ENCODE measurements around the gene MCM3AP.

Gene MCM3AP

GRCh38 chr21:46212721-46213484 lies 72.5 kb downstream of the MCM3AP start:
- H3K27ac ChIP-seq (ENCODE audit: low read depth in 2 of 2, low read length in 2 of 2), result no peak overlapping the region
- H3K9ac ChIP-seq (ENCODE audit: low read depth in 1 of 2, low read length in 2 of 2), result no peak overlapping the region

GRCh38 chr21:46211786-46212720 lies 73.4 kb downstream of the MCM3AP start:
- Histone ChIP-seq H3K4me1 (ENCODE audit: control insufficient read depth in 2 of 2, insufficient read depth in 2 of 2, low read length in 2 of 2) (no peaks in the 10 kb centered on the region), H3K4me3 (ENCODE audit: low read length in 2 of 2) (no peak overlapping the region), H3K9ac (ENCODE audit: low read depth in 1 of 2, low read length in 2 of 2) (no peak overlapping the region), H3K27me3 (ENCODE audit: control insufficient read depth in 2 of 2, insufficient read depth in 2 of 2, low read length in 2 of 2) (no peaks in the 10 kb centered on the region), H3K27ac (ENCODE audit: low read depth in 2 of 2, low read length in 2 of 2) (no peak overlapping the region), H3K9me3 (ENCODE audit: control insufficient read depth in 2 of 2, low read length in 2 of 2) (no peaks in the 10 kb centered on the region), H3K36me3 (ENCODE audit: control insufficient read depth in 2 of 2, insufficient read depth in 2 of 2, low read length in 2 of 2) (peaks cover 35 to 41% of the 10 kb centered on the region in 2 donors)

More at GRCh38 chr21:46212721-46213484, 72.5 kb downstream of the MCM3AP start:
- H3K4me1 ChIP-seq (ENCODE audit: control insufficient read depth in 2 of 2, insufficient read depth in 2 of 2, low read length in 2 of 2), result no peaks in the 10 kb centered on the region
- no peaks in the 10 kb centered on the region for H3K9me3 ChIP-seq (ENCODE audit: control insufficient read depth in 2 of 2, low read length in 2 of 2)
- no peaks in the 10 kb centered on the region for H3K27me3 ChIP-seq (ENCODE audit: control insufficient read depth in 2 of 2, insufficient read depth in 2 of 2, low read length in 2 of 2)
- peaks cover 27 to 34% of the 10 kb centered on the region in 2 donors for H3K36me3 ChIP-seq (ENCODE audit: control insufficient read depth in 2 of 2, insufficient read depth in 2 of 2, low read length in 2 of 2)
- H3K4me3 ChIP-seq (ENCODE audit: low read length in 2 of 2), result no peak overlapping the region

GRCh38 chr21:46211376-46211775 lies 74.0 kb downstream of the MCM3AP start:
- Histone ChIP-seq H3K27ac (ENCODE audit: low read depth in 2 of 2, low read length in 2 of 2) (no peak overlapping the region), H3K9me3 (ENCODE audit: control insufficient read depth in 2 of 2, low read length in 2 of 2) (no peaks in the 10 kb centered on the region), H3K4me3 (ENCODE audit: low read length in 2 of 2) (no peak overlapping the region), H3K9ac (ENCODE audit: low read depth in 1 of 2, low read length in 2 of 2) (no peak overlapping the region), H3K4me1 (ENCODE audit: control insufficient read depth in 2 of 2, insufficient read depth in 2 of 2, low read length in 2 of 2) (no peaks in the 10 kb centered on the region), H3K27me3 (ENCODE audit: control insufficient read depth in 2 of 2, insufficient read depth in 2 of 2, low read length in 2 of 2) (no peaks in the 10 kb centered on the region), H3K36me3 (ENCODE audit: control insufficient read depth in 2 of 2, insufficient read depth in 2 of 2, low read length in 2 of 2) (peaks cover 39 to 47% of the 10 kb centered on the region in 2 donors)

- Histone ChIP-seq H3K9me3 (ENCODE audit: control insufficient read depth in 2 of 2, low read length in 2 of 2) (no peaks in the 10 kb centered on the region), H3K36me3 (ENCODE audit: control insufficient read depth in 2 of 2, insufficient read depth in 2 of 2, low read length in 2 of 2) (peaks cover 43 to 53% of the 10 kb centered on the region in 2 donors), H3K27ac (ENCODE audit: low read depth in 2 of 2, low read length in 2 of 2) (no peak overlapping the region), H3K4me3 (ENCODE audit: low read length in 2 of 2) (no peak overlapping the region), H3K9ac (ENCODE audit: low read depth in 1 of 2, low read length in 2 of 2) (no peak overlapping the region), H3K27me3 (ENCODE audit: control insufficient read depth in 2 of 2, insufficient read depth in 2 of 2, low read length in 2 of 2) (no peaks in the 10 kb centered on the region), H3K4me1 (ENCODE audit: control insufficient read depth in 2 of 2, insufficient read depth in 2 of 2, low read length in 2 of 2) (no peaks in the 10 kb centered on the region)
Observed at GRCh38 chr21:46210378-46211136, 74.9 kb downstream of the MCM3AP start.

GRCh38 chr21:46208761-46209721 lies 76.4 kb downstream of the MCM3AP start:
- no peaks in the 10 kb centered on the region for H3K9me3 ChIP-seq (ENCODE audit: control insufficient read depth in 2 of 2, low read length in 2 of 2)
- no peaks in the 10 kb centered on the region for H3K27me3 ChIP-seq (ENCODE audit: control insufficient read depth in 2 of 2, insufficient read depth in 2 of 2, low read length in 2 of 2)
- H3K27ac ChIP-seq (ENCODE audit: low read depth in 2 of 2, low read length in 2 of 2), result no peak overlapping the region
- H3K36me3 ChIP-seq (ENCODE audit: control insufficient read depth in 2 of 2, insufficient read depth in 2 of 2, low read length in 2 of 2), result peaks cover 54 to 57% of the 10 kb centered on the region in 2 donors
- no peak overlapping the region for H3K4me3 ChIP-seq (ENCODE audit: low read length in 2 of 2)
- no peak overlapping the region for H3K9ac ChIP-seq (ENCODE audit: low read depth in 1 of 2, low read length in 2 of 2)
- H3K4me1 ChIP-seq (ENCODE audit: control insufficient read depth in 2 of 2, insufficient read depth in 2 of 2, low read length in 2 of 2), result no peaks in the 10 kb centered on the region

GRCh38 chr21:46207920-46208591 lies 77.4 kb downstream of the MCM3AP start:
- Histone ChIP-seq H3K4me3 (ENCODE audit: low read length in 2 of 2) (no peak overlapping the region), H3K4me1 (ENCODE audit: control insufficient read depth in 2 of 2, insufficient read depth in 2 of 2, low read length in 2 of 2) (no peaks in the 10 kb centered on the region), H3K9ac (ENCODE audit: low read depth in 1 of 2, low read length in 2 of 2) (no peak overlapping the region), H3K27me3 (ENCODE audit: control insufficient read depth in 2 of 2, insufficient read depth in 2 of 2, low read length in 2 of 2) (no peaks in the 10 kb centered on the region), H3K36me3 (ENCODE audit: control insufficient read depth in 2 of 2, insufficient read depth in 2 of 2, low read length in 2 of 2) (peaks cover 49 to 64% of the 10 kb centered on the region in 2 donors), H3K9me3 (ENCODE audit: control insufficient read depth in 2 of 2, low read length in 2 of 2) (no peaks in the 10 kb centered on the region), H3K27ac (ENCODE audit: low read depth in 2 of 2, low read length in 2 of 2) (no peak overlapping the region)

- Histone ChIP-seq H3K9me3 (ENCODE audit: control insufficient read depth in 2 of 2, low read length in 2 of 2) (no peaks in the 10 kb centered on the region), H3K9ac (ENCODE audit: low read depth in 1 of 2, low read length in 2 of 2) (no peak overlapping the region), H3K36me3 (ENCODE audit: control insufficient read depth in 2 of 2, insufficient read depth in 2 of 2, low read length in 2 of 2) (peaks cover 47 to 59% of the 10 kb centered on the region in 2 donors), H3K4me1 (ENCODE audit: control insufficient read depth in 2 of 2, insufficient read depth in 2 of 2, low read length in 2 of 2) (no peaks in the 10 kb centered on the region), H3K4me3 (ENCODE audit: low read length in 2 of 2) (no peak overlapping the region), H3K27me3 (ENCODE audit: control insufficient read depth in 2 of 2, insufficient read depth in 2 of 2, low read length in 2 of 2) (no peaks in the 10 kb centered on the region), H3K27ac (ENCODE audit: low read depth in 2 of 2, low read length in 2 of 2) (no peak overlapping the region)
Observed at GRCh38 chr21:46207006-46207919, 78.1 kb downstream of the MCM3AP start.

- H3K27ac ChIP-seq (ENCODE audit: low read depth in 2 of 2, low read length in 2 of 2), result no peak overlapping the region
- H3K36me3 ChIP-seq (ENCODE audit: control insufficient read depth in 2 of 2, insufficient read depth in 2 of 2, low read length in 2 of 2), result peaks cover 45 to 57% of the 10 kb centered on the region in 2 donors
- no peaks in the 10 kb centered on the region for H3K27me3 ChIP-seq (ENCODE audit: control insufficient read depth in 2 of 2, insufficient read depth in 2 of 2, low read length in 2 of 2)
- no peak overlapping the region for H3K4me3 ChIP-seq (ENCODE audit: low read length in 2 of 2)
- H3K9ac ChIP-seq (ENCODE audit: low read depth in 1 of 2, low read length in 2 of 2), result no peak overlapping the region
- no peaks in the 10 kb centered on the region for H3K9me3 ChIP-seq (ENCODE audit: control insufficient read depth in 2 of 2, low read length in 2 of 2)
- no peaks in the 10 kb centered on the region for H3K4me1 ChIP-seq (ENCODE audit: control insufficient read depth in 2 of 2, insufficient read depth in 2 of 2, low read length in 2 of 2)
Observed at GRCh38 chr21:46206163-46207005, 79.0 kb downstream of the MCM3AP start.
